Neural cell (in vitro differentiated cells): ENCODE measurements around the gene LRRTM3. TPM values are rescaled to one million over a fixed set of nuclear protein-coding genes. Genes with fewer than 3 reads are reported as not detected.

Source experiments
- H2AFZ ChIP-seq: fragments of 200-600, 300-800 bp; sonication (generic), shearing (Covaris generic); 2 replicates; pipeline ENCODE4 v1.6.0; 2014; ENCODE audit warnings: low read depth, mild to moderate bottlenecking, antibody characterized with exemption, low read length, moderate library complexity
- H3F3A ChIP-seq: fragments of 200-600 bp; shearing (Covaris generic); 2 replicates; pipeline ENCODE4 v1.6.1; 2016; ENCODE audit warnings: mild to moderate bottlenecking, moderate library complexity, mixed read lengths, antibody characterized with exemption, low read length; ENCODE audit not compliant: insufficient read depth, poor library complexity, severe bottlenecking
- H3K27ac ChIP-seq: fragments of 200-600, 300-800 bp; sonication (generic), shearing (Covaris generic); 2 replicates; pipeline ENCODE4 v1.5.1; 2014; ENCODE audit warnings: mild to moderate bottlenecking, low read length, moderate library complexity
- H3K27me3 ChIP-seq: fragments of 300-800, 200-600 bp; sonication (generic), shearing (Covaris generic); 2 replicates; pipeline ENCODE4 v1.6.0; 2014; ENCODE audit warnings: mild to moderate bottlenecking, low read depth, low read length, moderate library complexity; ENCODE audit not compliant: insufficient read depth
- H3K36me3 ChIP-seq: fragments of 300-800, 200-600 bp; sonication (generic), shearing (Covaris generic); 2 replicates; pipeline ENCODE4 v1.5.1; 2014; ENCODE audit warnings: mild to moderate bottlenecking, antibody characterized with exemption, low read length, moderate library complexity; ENCODE audit not compliant: insufficient read depth
- H3K4me2 ChIP-seq: fragments of 300-800, 200-600 bp; sonication (generic), shearing (Covaris generic); 2 replicates; pipeline ENCODE4 v1.6.0; 2014; ENCODE audit warnings: mild to moderate bottlenecking, low read length
- H3K4me3 ChIP-seq: fragments of 300-800, 200-600 bp; sonication (generic), shearing (Covaris generic); 2 replicates; pipeline ENCODE4 v1.5.1; 2014; ENCODE audit warnings: mild to moderate bottlenecking, low read length, moderate library complexity
- H3K79me2 ChIP-seq: fragments of 200-600 bp; shearing (Covaris generic); replicated peaks from 2 replicates; pipeline ENCODE4 v1.6.0; 2014; ENCODE audit warnings: mild to moderate bottlenecking, low read length, moderate library complexity; ENCODE audit not compliant: insufficient read depth
- H3K9ac ChIP-seq: fragments of 300-800, 200-600 bp; sonication (generic), shearing (Covaris generic); 2 replicates; pipeline ENCODE4 v1.6.1; 2016; ENCODE audit warnings: mild to moderate bottlenecking, low read length, mixed read lengths
- H3K9me2 ChIP-seq: fragments of 200-600 bp; shearing (Covaris generic); 2 replicates; pipeline ENCODE4 v1.6.1; 2016; ENCODE audit warnings: mild to moderate bottlenecking, low read length, mixed read lengths; ENCODE audit not compliant: insufficient read depth
- H3K9me3 ChIP-seq: fragments of 200-600, 300-800 bp; sonication (generic), shearing (Covaris generic); 2 replicates; pipeline ENCODE4 v1.6.1; 2016; ENCODE audit warnings: mild to moderate bottlenecking, mixed run types, low read length, moderate library complexity, mixed read lengths
- H4K20me1 ChIP-seq: fragments of 200-600 bp; shearing (Covaris generic); 2 replicates; pipeline ENCODE4 v1.6.1; 2016; ENCODE audit warnings: mild to moderate bottlenecking, mixed run types; ENCODE audit not compliant: insufficient read depth
- CTCF ChIP-seq: fragments of 450-650 bp; IDR thresholded peaks from 2 replicates; pipeline ENCODE4 v1.5.1; 2014; ENCODE audit warnings: antibody characterized with exemption, mild to moderate bottlenecking, moderate library complexity; ENCODE audit not compliant: poor library complexity, severe bottlenecking
- EP300 ChIP-seq: fragments of 450-650 bp; conservative IDR thresholded peaks from 2 replicates; pipeline ENCODE4 v1.6.1; 2014; ENCODE audit warnings: antibody characterized with exemption, mild to moderate bottlenecking, moderate library complexity; ENCODE audit not compliant: poor library complexity, severe bottlenecking
- EZH2 ChIP-seq: fragments of 200-600, 300-800 bp; shearing (Covaris generic), sonication (generic); IDR thresholded peaks from 2 replicates; pipeline ENCODE4 v1.6.1; 2014; ENCODE audit warnings: antibody characterized with exemption, low read length, borderline replicate concordance, mild to moderate bottlenecking; ENCODE audit not compliant: insufficient read depth, poor library complexity, severe bottlenecking
- MXI1 ChIP-seq: fragments of 450-650 bp; conservative IDR thresholded peaks from 2 replicates; pipeline ENCODE4 v1.6.1; 2014; ENCODE audit warnings: antibody characterized with exemption, mild to moderate bottlenecking; ENCODE audit not compliant: poor library complexity, severe bottlenecking
- POLR2AphosphoS5 ChIP-seq: IDR thresholded peaks from 2 replicates; pipeline ENCODE4 v1.6.1; 2012
- RAD21 ChIP-seq: fragments of 450-650 bp; conservative IDR thresholded peaks from 2 replicates; pipeline ENCODE4 v1.6.1; 2014; ENCODE audit warnings: antibody characterized with exemption, mild to moderate bottlenecking, moderate library complexity
- REST ChIP-seq: IDR thresholded peaks from 2 replicates; pipeline ENCODE4 v1.6.1; 2012; ENCODE audit warnings: borderline replicate concordance
- SMC3 ChIP-seq: fragments of 450-650 bp; conservative IDR thresholded peaks from 2 replicates; pipeline ENCODE4 v1.6.1; 2014; ENCODE audit warnings: antibody characterized with exemption, mild to moderate bottlenecking, moderate library complexity; ENCODE audit not compliant: poor library complexity
- TAF1 ChIP-seq: IDR thresholded peaks from 2 replicates; pipeline ENCODE4 v1.6.1; 2012; ENCODE audit warnings: low read depth
- polyA plus RNA-seq: library from polyadenylated mRNA; depleted of rRNA; stranded (reverse); fragments of >200 nt; gene quantifications from 2 replicates; pipeline ENCODE4 v1.2.3, GENCODE V29; 2014

Gene LRRTM3
- polyA plus RNA-seq, 1 donor from 2014 or later: 3.2 TPM

- Histone ChIP-seq H3K4me2 (no peak overlapping the region), H3K9me2 (no peaks in the 10 kb centered on the region), H3K27me3 (no peaks in the 10 kb centered on the region), H3K4me3 (no peak overlapping the region), H4K20me1 (no peaks in the 10 kb centered on the region), H3K9me3 (no peaks in the 10 kb centered on the region), H3K36me3 (no peaks in the 10 kb centered on the region), H3K79me2 (no peaks in the 10 kb centered on the region), H3K9ac (no peak overlapping the region), H3F3A (no peaks in the 10 kb centered on the region), H3K27ac (no peak overlapping the region), H2AFZ (no peak overlapping the region)
- TF ChIP-seq TAF1: no peak
- no peak for TF ChIP-seq EZH2
- TF ChIP-seq SMC3: no peak
- TF ChIP-seq EP300: no peak
Observed at GRCh38 chr10:66880292-66880691, 45.5 kb upstream of the LRRTM3 start.

GRCh38 chr10:66880826-66881225, 45.0 kb upstream of the LRRTM3 start:
- no peak overlapping the region for H3K9ac ChIP-seq
- H3K36me3 ChIP-seq: no peaks in the 10 kb centered on the region
- no peaks in the 10 kb centered on the region for H3K9me2 ChIP-seq
- H4K20me1 ChIP-seq: no peaks in the 10 kb centered on the region
- H3K4me2 ChIP-seq: no peak overlapping the region
- no peaks in the 10 kb centered on the region for H3K79me2 ChIP-seq
- H3K9me3 ChIP-seq: no peaks in the 10 kb centered on the region
- no peaks in the 10 kb centered on the region for H3F3A ChIP-seq
- H3K27ac ChIP-seq: no peak overlapping the region
- H3K4me3 ChIP-seq: no peak overlapping the region
- no peaks in the 10 kb centered on the region for H3K27me3 ChIP-seq
- H2AFZ ChIP-seq: no peak overlapping the region
- TF ChIP-seq POLR2AphosphoS5 (no peak), SMC3 (no peak), REST (no peak), EZH2 (no peak), TAF1 (no peak), CTCF (no peak), RAD21 (no peak), EP300 (no peak), MXI1 (no peak)

GRCh38 chr10:66881814-66882213, 44.0 kb upstream of the LRRTM3 start:
- H3K9me3 ChIP-seq: no peaks in the 10 kb centered on the region
- H3K9me2 ChIP-seq: no peaks in the 10 kb centered on the region
- no peaks in the 10 kb centered on the region for H4K20me1 ChIP-seq
- no peak overlapping the region for H3K4me3 ChIP-seq
- no peak overlapping the region for H3K27ac ChIP-seq
- no peak overlapping the region for H3K9ac ChIP-seq
- H2AFZ ChIP-seq: no peak overlapping the region
- H3K79me2 ChIP-seq: no peaks in the 10 kb centered on the region
- H3K27me3 ChIP-seq: no peaks in the 10 kb centered on the region
- TF ChIP-seq POLR2AphosphoS5 (no peak), SMC3 (no peak), RAD21 (no peak), REST (no peak), CTCF (no peak), EZH2 (no peak), MXI1 (no peak), EP300 (no peak), TAF1 (no peak)
- H3K36me3 ChIP-seq: no peaks in the 10 kb centered on the region
- no peak overlapping the region for H3K4me2 ChIP-seq
- H3F3A ChIP-seq: no peaks in the 10 kb centered on the region
